HG02798 (cell line): ENCODE data around the gene SENP2.

ENCODE experiments used
- ATAC-seq: cut with Tn5 transposase; IDR thresholded peaks from one replicate; pipeline ENCODE4 v1.9.1; 2021; ENCODE audit warnings: mild to moderate bottlenecking; ENCODE audit not compliant: unreplicated experiment, poor library complexity

SENP2 gene

DNA sequence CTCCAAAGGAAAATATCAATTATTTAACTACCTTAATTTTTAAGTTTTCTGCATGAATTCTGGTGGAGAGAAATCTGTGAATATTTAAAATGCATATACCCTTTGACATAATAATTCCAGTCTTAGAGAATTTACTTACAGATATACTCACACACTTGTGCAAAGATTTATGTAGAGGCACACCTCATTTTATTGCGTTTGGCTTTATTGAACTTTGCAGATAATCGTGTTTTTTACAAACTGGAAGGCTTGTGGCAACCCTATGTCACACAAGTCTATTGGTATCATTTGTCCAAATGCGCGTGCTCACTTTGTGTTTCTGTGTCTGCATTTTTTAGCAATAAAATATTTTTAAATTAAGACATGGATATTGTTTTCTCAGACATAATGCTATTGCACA is 81.5 kb downstream of the SENP2 start:
- no peak for ATAC-seq

DNA sequence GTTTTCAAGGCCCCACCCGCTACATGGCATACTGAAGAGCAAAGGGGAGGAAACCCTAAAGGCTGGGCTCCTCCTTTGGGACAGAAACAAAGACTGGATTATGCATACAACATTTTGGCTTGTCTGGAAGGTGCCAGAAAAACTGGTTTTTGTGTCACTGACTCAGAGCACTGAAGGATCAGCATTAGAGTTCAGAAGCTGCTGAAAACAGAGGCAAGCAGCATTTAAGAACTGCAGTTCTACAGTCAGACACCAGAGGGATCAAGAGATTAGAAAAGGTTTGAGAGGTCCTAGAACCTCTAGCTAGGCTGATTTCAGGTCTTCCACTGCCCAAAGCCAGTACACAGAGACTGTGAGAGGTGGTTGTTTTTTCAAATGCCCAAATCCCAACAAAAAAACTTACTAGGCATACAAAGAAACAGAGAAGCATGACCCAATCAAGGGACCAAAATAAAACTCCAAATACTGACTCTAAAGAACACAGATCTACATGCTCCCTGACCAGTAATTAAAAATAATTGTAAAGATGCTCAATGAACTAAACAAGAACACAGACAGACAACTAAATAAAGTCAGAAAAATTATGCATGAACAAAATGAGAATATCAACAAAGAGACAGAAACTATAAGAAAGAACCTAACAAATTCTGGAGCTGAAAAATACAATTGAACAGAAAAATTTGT is 91.2 kb downstream of the SENP2 start:
- ATAC-seq: no peak

DNA sequence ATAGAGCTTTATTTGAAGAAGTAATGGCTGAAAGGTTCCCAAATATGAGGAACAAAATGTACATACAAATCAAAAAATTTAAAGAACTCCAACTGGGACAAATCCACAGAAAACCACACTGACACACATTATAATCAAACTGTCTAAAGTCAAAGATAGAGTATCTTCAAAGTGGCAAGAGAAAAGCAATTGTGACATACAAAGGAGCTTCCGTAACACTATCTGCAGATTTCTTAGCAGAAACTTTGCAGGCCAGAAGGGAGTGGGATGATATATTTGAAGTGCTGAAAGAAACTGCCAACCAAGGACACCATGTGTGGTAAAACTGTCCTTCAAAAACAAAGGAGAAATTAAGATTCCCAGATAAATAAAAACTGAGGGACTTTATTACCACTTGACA is 91.9 kb downstream of the SENP2 start:
- no peak for ATAC-seq

DNA sequence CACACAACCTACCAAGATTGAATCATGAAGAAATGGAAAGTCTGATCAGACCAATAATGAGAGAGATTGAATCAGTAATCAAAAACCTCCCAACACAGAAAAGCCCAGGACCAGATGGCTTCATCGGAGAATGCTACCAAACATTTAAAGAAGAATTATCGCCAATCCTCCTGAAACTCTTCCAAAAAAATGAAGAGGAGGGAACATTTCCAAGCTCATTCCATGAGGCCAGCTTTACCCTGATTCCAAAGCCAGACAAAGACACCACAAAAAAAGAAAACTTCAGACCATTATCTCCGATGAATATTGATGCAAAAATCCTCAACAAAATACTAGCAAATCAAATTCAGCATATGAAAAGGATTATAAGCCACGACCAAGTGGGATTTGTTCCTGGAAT is 94.1 kb downstream of the SENP2 start:
- ATAC-seq: no peak
